ENCODE results near the gene MYO9B. TPM values are rescaled to one million over a fixed set of nuclear protein-coding genes. Genes with fewer than 3 reads are reported as not detected.
A peak's percentile ranks its signal among the peaks of the same experiment; 100 is the strongest.

MYO9B gene
- total and polyA plus RNA-seq, 9 of the 15 experiments (the other 6 are each of a cell fraction or from before 2014, with no cell fraction given): 2.4 to 77.6 (median 23.0) TPM

- TF ChIP-seq ARID3B (CRISPR knock-in tag; IDR thresholded peaks at IDR 0.05; ENCODE audit: borderline replicate concordance) (no peak), SRSF7 (optimal IDR thresholded peaks at IDR 0.05; ENCODE audit: low read depth, low read length) (no peak), ETV1 (tag; conservative IDR thresholded peaks at IDR 0.05; ENCODE audit: low read depth) (peak; percentile 99), RFX5 (IDR thresholded peaks at IDR 0.05; ENCODE audit: low read depth, low read length) (no peak), ZNF778 (CRISPR knock-in tag; IDR thresholded peaks at IDR 0.05) (no peak), KLF6 (CRISPR knock-in tag; IDR thresholded peaks at IDR 0.05; ENCODE audit: borderline replicate concordance) (peak; percentile 98), ZC3H8 (IDR thresholded peaks at IDR 0.05) (no peak), RBM22 (IDR thresholded peaks at IDR 0.05; ENCODE audit: low read depth, low read length, poor library complexity, severe bottlenecking) (peak; percentile 87), ETS1 (conservative IDR thresholded peaks at IDR 0.05; ENCODE audit: control insufficient read depth, low read depth, low read length) (peak; percentile 87; the same call in 1 of the 2 replicates), RHOXF2B (CRISPR knock-in tag; conservative IDR thresholded peaks at IDR 0.05) (no peak), ZNF274 (IDR thresholded peaks at IDR 0.05; ENCODE audit: borderline replicate concordance, low read depth, low read length) (no peak), ARID1B (IDR thresholded peaks at IDR 0.05) (0 out of 2 replicates have a peak, but pooled peaks have one; percentile 50), HDAC3 (IDR thresholded peaks at IDR 0.05; ENCODE audit: borderline replicate concordance, partially characterized antibody) (no peak), NCOA4 (IDR thresholded peaks at IDR 0.05; ENCODE audit: partially characterized antibody) (no peak), HNRNPLL (IDR thresholded peaks at IDR 0.05; ENCODE audit: low read depth, low read length, poor library complexity, severe bottlenecking) (no peak), BRF2 (IDR thresholded peaks at IDR 0.05; ENCODE audit: borderline replicate concordance, insufficient read depth, insufficient read length) (no peak), ZNF707 (CRISPR knock-in tag; conservative IDR thresholded peaks at IDR 0.05) (no peak), CCAR2 (IDR thresholded peaks at IDR 0.05; ENCODE audit: low read depth, low read length) (no peak), RBM34 (IDR thresholded peaks at IDR 0.05; ENCODE audit: borderline replicate concordance, insufficient read depth, low read length) (no peak), ATF4 (CRISPR knock-in tag; IDR thresholded peaks at IDR 0.05) (no peak), ZNF785 (CRISPR knock-in tag; IDR thresholded peaks at IDR 0.05) (no peak), ETV6 (IDR thresholded peaks at IDR 0.05; ENCODE audit: borderline replicate concordance in 1 of 2, low read depth in 2 of 2, low read length in 1 of 2) (peak; percentile 33 to 63; a peak in 2 of 4 replicates), ETV6 (CRISPR knock-in tag; IDR thresholded peaks at IDR 0.05; ENCODE audit: borderline replicate concordance) (no peak), MAFK (IDR thresholded peaks at IDR 0.05; ENCODE audit: low read length) (no peak)
Measured at GRCh38 chr19:17215127-17215971, 139.8 kb downstream of the MYO9B start, which contains the start of gene USE1 (continued).
